IMR-90 (cell line): ENCODE results near the gene IGF2. TPM values are rescaled to one million over a fixed set of nuclear protein-coding genes. Genes with fewer than 3 reads are reported as not detected.

Experiments
- ATAC-seq: fragments of 200-7000 bp; cut with Tn5 transposase; 2 replicates; pipeline ENCODE4 v1.9.1; 2020; ENCODE audit warnings: low read depth, mild to moderate bottlenecking, moderate library complexity
- BruUV-seq: library from RNA; stranded (reverse); fragments of 400-500 nt; replicated peaks from 2 replicates; lab custom pipeline; 2021; lab: Mats Ljungman, UMichigan
- CTCF ChIA-PET: fragments of 300-600 bp; formaldehyde crosslinking; extraction: SDS; loops from one replicate; lab custom pipeline; 2021; ENCODE audit warnings: antibody characterized with exemption; lab: Yijun Ruan, JAX
- POLR2A ChIA-PET: fragments of 300-600 bp; sonication (Branson Sonifier 250); formaldehyde crosslinking; loops from one replicate; lab custom pipeline; 2022; ENCODE audit warnings: antibody characterized with exemption; ENCODE audit not compliant: unreplicated experiment; lab: Charles Lee
- DNase-seq: peaks from one replicate; pipeline ENCODE4 v3.0.0; 2013
- H2AFZ ChIP-seq: replicated peaks from 2 replicates; pipeline ENCODE3; 2013; ENCODE audit warnings: low read length, mild to moderate bottlenecking; ENCODE audit not compliant: poor library complexity
- H2AK5ac ChIP-seq: 2 replicates; pipeline ENCODE4 v1.6.1; 2013; ENCODE audit warnings: low read depth, low read length, inconsistent platforms
- H2AK9ac ChIP-seq: replicated peaks from 2 replicates; pipeline ENCODE3; 2013; ENCODE audit warnings: mild to moderate bottlenecking, low read depth, low read length, moderate library complexity; ENCODE audit not compliant: poor library complexity
- H2BK120ac ChIP-seq: 2 replicates; pipeline ENCODE4 v1.6.1; 2013; ENCODE audit warnings: low read depth, low read length, inconsistent platforms
- H2BK15ac ChIP-seq: 3 replicates; pipeline ENCODE4 v1.6.1; 2013; ENCODE audit warnings: low read depth, low read length, inconsistent platforms
- H2BK20ac ChIP-seq: 2 replicates; pipeline ENCODE4 v1.6.1; 2013; ENCODE audit warnings: low read depth, mild to moderate bottlenecking, inconsistent platforms, low read length, moderate library complexity
- H2BK5ac ChIP-seq: 2 replicates; pipeline ENCODE4 v1.6.1; 2013; ENCODE audit warnings: mild to moderate bottlenecking, low read depth, low read length, inconsistent platforms; ENCODE audit not compliant: poor library complexity, severe bottlenecking
- H3K14ac ChIP-seq: replicated peaks from 2 replicates; pipeline ENCODE4 v1.6.1; 2013; ENCODE audit warnings: low read depth, low read length, inconsistent platforms
- H3K18ac ChIP-seq: 2 replicates; pipeline ENCODE4 v1.6.1; 2013; ENCODE audit warnings: low read depth, low read length, control low read depth
- H3K23ac ChIP-seq: 2 replicates; pipeline ENCODE4 v1.6.1; 2013; ENCODE audit warnings: low read depth, low read length, inconsistent platforms
- H3K27ac ChIP-seq: 2 replicates; pipeline ENCODE4 v1.5.1; 2013; ENCODE audit warnings: mild to moderate bottlenecking, control low read depth, low read length; ENCODE audit not compliant: insufficient read depth
- H3K27me3 ChIP-seq: 2 replicates; pipeline ENCODE4 v1.6.1; 2013; ENCODE audit warnings: low read length; ENCODE audit not compliant: control insufficient read depth, insufficient read depth
- H3K36me3 ChIP-seq: 2 replicates; pipeline ENCODE4 v1.6.1; 2013; ENCODE audit warnings: low read length, mixed read lengths; ENCODE audit not compliant: control insufficient read depth, insufficient read depth
- H3K4ac ChIP-seq: 2 replicates; pipeline ENCODE4 v1.6.1; 2013; ENCODE audit warnings: low read depth, low read length, inconsistent platforms
- H3K4me1 ChIP-seq: 2 replicates; pipeline ENCODE4 v1.6.1; 2013; ENCODE audit warnings: low read length, mixed read lengths; ENCODE audit not compliant: control insufficient read depth, insufficient read depth
- H3K4me2 ChIP-seq: 2 replicates; pipeline ENCODE4 v1.6.1; 2013; ENCODE audit warnings: low read depth, mild to moderate bottlenecking, control low read depth, low read length, moderate library complexity
- H3K4me3 ChIP-seq: 2 replicates; pipeline ENCODE4 v1.5.1; 2013; ENCODE audit warnings: low read depth, mild to moderate bottlenecking, control low read depth, low read length, moderate library complexity; ENCODE audit not compliant: insufficient read depth
- H3K56ac ChIP-seq: 2 replicates; pipeline ENCODE4 v1.6.1; 2013; ENCODE audit warnings: low read length, inconsistent platforms; ENCODE audit not compliant: insufficient read depth; ENCODE audit errors: extremely low read depth
- H3K79me1 ChIP-seq, 2 experiments: 2 replicates each; pipeline ENCODE4 v1.6.1; 2013; ENCODE audit warnings: low read length in 2 of 2, inconsistent platforms in 1 of 2, low read depth in 1 of 2
- H3K9ac ChIP-seq: 2 replicates; pipeline ENCODE4 v1.6.1; 2013; ENCODE audit warnings: low read depth, low read length, control low read depth
- H3K9me1 ChIP-seq: 2 replicates; pipeline ENCODE4 v1.6.1; 2013; ENCODE audit warnings: low read length, inconsistent platforms; ENCODE audit not compliant: insufficient read depth
- H3K9me3 ChIP-seq: 2 replicates; pipeline ENCODE4 v1.6.1; 2013; ENCODE audit warnings: low read length; ENCODE audit not compliant: control insufficient read depth, insufficient read depth
- H4K20me1 ChIP-seq: 2 replicates; pipeline ENCODE4 v1.6.1; 2013; ENCODE audit warnings: low read length, inconsistent platforms; ENCODE audit not compliant: insufficient read depth
- H4K5ac ChIP-seq: 2 replicates; pipeline ENCODE4 v1.6.1; 2013; ENCODE audit warnings: mild to moderate bottlenecking, low read depth, low read length, control low read depth
- H4K8ac ChIP-seq, 2 experiments: 2 replicates each; pipeline ENCODE4 v1.6.1; 2013; ENCODE audit warnings: low read depth in 2 of 2, low read length in 2 of 2, control low read depth in 1 of 2, inconsistent platforms in 1 of 2
- H4K91ac ChIP-seq: 2 replicates; pipeline ENCODE4 v1.6.1; 2013; ENCODE audit warnings: low read depth, low read length, inconsistent platforms; ENCODE audit not compliant: insufficient read depth
- BHLHE40 ChIP-seq: fragments of 150-350 bp; IDR thresholded peaks from 2 replicates; pipeline ENCODE4 v1.6.1; 2016; ENCODE audit warnings: mild to moderate bottlenecking, low read depth, low read length
- CEBPB ChIP-seq: IDR thresholded peaks from 2 replicates; pipeline ENCODE4 v1.6.1; 2012; ENCODE audit warnings: low read depth, low read length, improper control_type of control experiment
- CHD1 ChIP-seq: IDR thresholded peaks from 2 replicates; pipeline ENCODE4 v1.6.1; 2012; ENCODE audit warnings: low read depth, low read length, improper control_type of control experiment
- FOS ChIP-seq: fragments of 150-350 bp; IDR thresholded peaks from 2 replicates; pipeline ENCODE4 v1.6.1; 2016; ENCODE audit warnings: low read depth, low read length
- MAFK ChIP-seq: IDR thresholded peaks from 2 replicates; pipeline ENCODE4 v1.6.1; 2012; ENCODE audit warnings: low read depth, low read length, improper control_type of control experiment
- MAZ ChIP-seq: IDR thresholded peaks from 2 replicates; pipeline ENCODE4 v1.6.1; 2012; ENCODE audit warnings: low read depth, mild to moderate bottlenecking, low read length, improper control_type of control experiment, moderate library complexity, borderline replicate concordance
- MXI1 ChIP-seq: IDR thresholded peaks from 2 replicates; pipeline ENCODE4 v1.6.1; 2012; ENCODE audit warnings: low read depth, mild to moderate bottlenecking, low read length, moderate library complexity, borderline replicate concordance
- NFE2L2 ChIP-seq: fragments of 150-350 bp; IDR thresholded peaks from 2 replicates; pipeline ENCODE4 v1.6.1; 2016; ENCODE audit warnings: low read depth, mild to moderate bottlenecking, low read length
- POLR2A ChIP-seq: IDR thresholded peaks from 2 replicates; pipeline ENCODE4 v1.6.1; 2012; ENCODE audit warnings: mild to moderate bottlenecking, low read depth, low read length
- RAD21 ChIP-seq: IDR thresholded peaks from 2 replicates; pipeline ENCODE4 v1.6.1; 2012; ENCODE audit warnings: low read length, improper control_type of control experiment
- RCOR1 ChIP-seq: IDR thresholded peaks from 2 replicates; pipeline ENCODE4 v1.6.1; 2012; ENCODE audit warnings: mild to moderate bottlenecking, low read length, improper control_type of control experiment; ENCODE audit not compliant: insufficient replicate concordance
- RFX5 ChIP-seq: IDR thresholded peaks from 2 replicates; pipeline ENCODE4 v1.8.0; 2012; ENCODE audit warnings: low read depth, mild to moderate bottlenecking, low read length, moderate library complexity
- SMC3 ChIP-seq: fragments of 150-350 bp; IDR thresholded peaks from 2 replicates; pipeline ENCODE4 v1.6.1; 2016; ENCODE audit warnings: low read depth, mild to moderate bottlenecking, antibody characterized with exemption, low read length, moderate library complexity
- USF2 ChIP-seq: fragments of 150-350 bp; IDR thresholded peaks from 2 replicates; pipeline ENCODE4 v1.6.1; 2017; ENCODE audit warnings: mild to moderate bottlenecking, antibody characterized with exemption, low read length, low read depth
- WGBS, 2 experiments: methylation state at CpG; one replicate each; pipeline versions ENCODE4 v1.1.5 to v1.1.7; 2013; ENCODE audit warnings: missing lambda C conversion rate in 2 of 2; ENCODE audit not compliant: insufficient read length in 1 of 2; ENCODE audit errors: extremely low coverage in 2 of 2; 5-methylcytosine and 5-hydroxymethylcytosine counted together
- dilution Hi-C: fragments of 300-500 bp; cut with HindIII; formaldehyde crosslinking; loops from one replicate; pipeline ENCODE4 v1.14.3; 2018; ENCODE audit warnings: low sequenced_read_pairs; ENCODE audit not compliant: unreplicated experiment
- in situ Hi-C: fragments of 300-500 bp; cut with MboI; formaldehyde crosslinking; loops from 3 replicates; pipeline ENCODE4 v1.14.3; 2019; ENCODE audit warnings: low sequenced_read_pairs, inconsistent platforms, mixed read lengths
- intact Hi-C: fragments of 100-400 bp; cut with micrococcal nuclease; formaldehyde crosslinking; loops from 2 replicates; pipeline ENCODE4 v1.10.0; 2022
- polyA plus RNA-seq, 3 experiments: library from polyadenylated mRNA; depleted of rRNA; stranded (reverse); fragments of >200 nt; gene quantifications; 2 replicates each; pipeline ENCODE4 v1.2.3, GENCODE V29; 2012; ENCODE audit warnings: low replicate concordance in 1 of 3
- total RNA-seq: library from RNA; depleted of rRNA; stranded (reverse); fragments of >200 nt; gene quantifications from 2 replicates; pipeline ENCODE4 v1.2.3, GENCODE V29; 2012
- TF ChIP-seq, protein P1 (sequence below): fragments of 150-350 bp; IDR thresholded peaks from 2 replicates; pipeline ENCODE4 v1.6.1; 2016; ENCODE audit warnings: low read depth, mild to moderate bottlenecking, low read length, moderate library complexity, borderline replicate concordance

IGF2 gene
- total and polyA plus RNA-seq, 2 of the 4 experiments (the other 2 are of a cell fraction), result 2.3 to 21.8 TPM

- no peak overlapping the region for H3K4me2 ChIP-seq
- H3K9me3 ChIP-seq, result no peaks in the 10 kb centered on the region; the same call in 1 of the 2 replicates
- ChIA-PET CTCF (no interaction called here), POLR2A (no interaction called here)
- dilution Hi-C loops, result no loop called here
- no peaks in the 10 kb centered on the region; the same call in 1 of the 2 replicates for H3K27me3 ChIP-seq
- H3K9me1 ChIP-seq, result peaks cover 17% of the 10 kb centered on the region
- no peak overlapping the region for H3K23ac ChIP-seq
- no peaks in the 10 kb centered on the region for H4K20me1 ChIP-seq
- H2BK5ac ChIP-seq, result no peak overlapping the region
- 93% methylated on average over 11 of the region's 22 CpGs; no CpG with 5 or more reads in 1 of the 2 experiments for WGBS, 2 experiments
- peak overlapping the region; percentile 93 for H2BK20ac ChIP-seq
- H2AFZ ChIP-seq, result peak overlapping the region; percentile 27
- H3K14ac ChIP-seq, result no peak overlapping the region
- H3K9ac ChIP-seq, result no peak overlapping the region
- H2BK120ac ChIP-seq, result peak overlapping the region; percentile 99
- peak overlapping the region; percentile 12; the same call in 1 of the 3 replicates for H2BK15ac ChIP-seq
- intact Hi-C loops, result loop anchor here (5.0 kb wide), 1 partner anchor 38 kb away; the partner anchor contains the start of gene IGF2
- no peak overlapping the region for H2AK9ac ChIP-seq
- in situ Hi-C loops, result no loop called here
- H2AK5ac ChIP-seq, result peak overlapping the region; percentile 84
- peaks cover 0 to 13% of the 10 kb centered on the region in 2 experiments; a peak in 2 of 4 replicates for H3K79me1 ChIP-seq
- peak overlapping the region in 1 of 2 experiments; percentile 81; a peak in 1 of 4 replicates for H4K8ac ChIP-seq
- no peak overlapping the region for H3K56ac ChIP-seq
- peaks cover 25% of the 10 kb centered on the region for H3K4me1 ChIP-seq
- no peak overlapping the region for H3K4me3 ChIP-seq
- DNase-seq, result no peak
- peak overlapping the region; percentile 98 for H3K4ac ChIP-seq
- H3K18ac ChIP-seq, result no peak overlapping the region
- no peak overlapping the region for H4K5ac ChIP-seq
- no peak overlapping the region for H3K27ac ChIP-seq
- peak overlapping the region; percentile 97 for H4K91ac ChIP-seq
- no peak for ATAC-seq
- BruUV-seq, result no TSS peak
- H3K36me3 ChIP-seq, result no peaks in the 10 kb centered on the region
- no peak for TF ChIP-seq SMC3
- TF ChIP-seq RAD21, result no peak
- TF ChIP-seq BHLHE40, result no peak
- no peak for TF ChIP-seq MAFK
- no peak for TF ChIP-seq CEBPB
- TF ChIP-seq USF2, result no peak
- no peak for TF ChIP-seq POLR2A
- TF ChIP-seq MXI1, result no peak
- TF ChIP-seq, protein P1, sequence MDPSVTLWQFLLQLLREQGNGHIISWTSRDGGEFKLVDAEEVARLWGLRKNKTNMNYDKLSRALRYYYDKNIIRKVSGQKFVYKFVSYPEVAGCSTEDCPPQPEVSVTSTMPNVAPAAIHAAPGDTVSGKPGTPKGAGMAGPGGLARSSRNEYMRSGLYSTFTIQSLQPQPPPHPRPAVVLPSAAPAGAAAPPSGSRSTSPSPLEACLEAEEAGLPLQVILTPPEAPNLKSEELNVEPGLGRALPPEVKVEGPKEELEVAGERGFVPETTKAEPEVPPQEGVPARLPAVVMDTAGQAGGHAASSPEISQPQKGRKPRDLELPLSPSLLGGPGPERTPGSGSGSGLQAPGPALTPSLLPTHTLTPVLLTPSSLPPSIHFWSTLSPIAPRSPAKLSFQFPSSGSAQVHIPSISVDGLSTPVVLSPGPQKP, result no peak
- TF ChIP-seq FOS, result no peak
- TF ChIP-seq RCOR1, result no peak
- no peak for TF ChIP-seq MAZ
- no peak for TF ChIP-seq RFX5
- no peak for TF ChIP-seq NFE2L2
- no peak for TF ChIP-seq CHD1
Measured at GRCh38 chr11:2098691-2099515, 40.3 kb downstream of the IGF2 start.
